Natural killer cell (primary cell): ENCODE measurements around the gene MED13. TPM values are rescaled to one million over a fixed set of nuclear protein-coding genes. Genes with fewer than 3 reads are reported as not detected.

Experiments
- ATAC-seq, 3 donors: fragments of 150-1000 bp in 2 of 3; fragments of 200-7000 bp in 1 of 3; cut with Tn5 transposase; 1 replicate in 1 of 3; 2 replicates in 2 of 3; pipeline ENCODE4 v1.10.0; 2021; ENCODE audit warnings: mild to moderate bottlenecking in 2 of 3, moderate library complexity in 2 of 3
- DNase-seq, 2 donors: peaks; one replicate each; pipeline versions ENCODE4 v3.0.0 to v3.0.0-alpha.2; 2013 to 2021; ENCODE audit warnings: mixed read lengths in 1 of 2
- H3K27ac ChIP-seq: one replicate; pipeline ENCODE4 v1.5.1; 2013; ENCODE audit warnings: mild to moderate bottlenecking, low read length
- H3K27me3 ChIP-seq: one replicate; pipeline ENCODE4 v1.6.1; 2013; ENCODE audit warnings: low read length; ENCODE audit not compliant: control insufficient read depth, insufficient read depth
- H3K36me3 ChIP-seq: one replicate; pipeline ENCODE4 v1.6.1; 2013; ENCODE audit warnings: low read length; ENCODE audit not compliant: control insufficient read depth, insufficient read depth
- H3K4me1 ChIP-seq: one replicate; pipeline ENCODE4 v1.6.1; 2013; ENCODE audit warnings: low read length; ENCODE audit not compliant: control insufficient read depth, insufficient read depth
- H3K4me3 ChIP-seq: one replicate; pipeline ENCODE4 v1.5.1; 2013; ENCODE audit warnings: low read length
- H3K9me3 ChIP-seq: one replicate; pipeline ENCODE4 v1.6.1; 2013; ENCODE audit warnings: low read length; ENCODE audit not compliant: control insufficient read depth, insufficient read depth
- H3K27ac Mint-ChIP-seq, 2 donors: one replicate each; pipeline ENCODE4 v1.8.0; 2022; ENCODE audit warnings: mild to moderate bottlenecking in 2 of 2, mixed read lengths in 2 of 2, moderate library complexity in 1 of 2
- H3K27me3 Mint-ChIP-seq, 2 donors: one replicate each; pipeline ENCODE4 v1.8.0; 2022; ENCODE audit warnings: low read depth in 2 of 2, mixed read lengths in 2 of 2
- H3K36me3 Mint-ChIP-seq: one replicate; pipeline ENCODE4 v1.8.0; 2022; ENCODE audit warnings: mixed read lengths
- H3K4me1 Mint-ChIP-seq, 2 donors: one replicate each; pipeline ENCODE4 v1.8.0; 2022; ENCODE audit warnings: mixed read lengths in 2 of 2
- H3K4me3 Mint-ChIP-seq: one replicate; pipeline ENCODE4 v1.8.0; 2022; ENCODE audit warnings: mild to moderate bottlenecking, moderate library complexity, mixed read lengths
- H3K9me3 Mint-ChIP-seq, 2 donors: one replicate each; pipeline ENCODE4 v1.8.0; 2022; ENCODE audit warnings: mixed read lengths in 2 of 2
- CTCF ChIP-seq: fragments of 200-600 bp; IDR thresholded peaks from one replicate; pipeline ENCODE4 v1.8.0; 2022; ENCODE audit warnings: antibody characterized with exemption
- WGBS: methylation state at CpG from one replicate; pipeline ENCODE4 v1.1.7; 2013; ENCODE audit warnings: missing lambda C conversion rate; ENCODE audit not compliant: insufficient coverage; 5-methylcytosine and 5-hydroxymethylcytosine counted together
- intact Hi-C: fragments of 100-400 bp; cut with micrococcal nuclease; formaldehyde crosslinking; loops from one replicate; pipeline ENCODE4 v1.14.2; 2022
- total RNA-seq, 4 donors: library from RNA; stranded (reverse); fragments of 120-200 nt in 1 of 4; gene quantifications; one replicate each; pipeline versions ENCODE4 v1.2.3 to v1.2.4, GENCODE V29; 2013 to 2022

The MED13 gene
- total RNA-seq, 3 donors from 2014 or later (not counting 1 experiment from before 2014, with no cell fraction given) = 107 to 122 (median 116) TPM

DNA sequence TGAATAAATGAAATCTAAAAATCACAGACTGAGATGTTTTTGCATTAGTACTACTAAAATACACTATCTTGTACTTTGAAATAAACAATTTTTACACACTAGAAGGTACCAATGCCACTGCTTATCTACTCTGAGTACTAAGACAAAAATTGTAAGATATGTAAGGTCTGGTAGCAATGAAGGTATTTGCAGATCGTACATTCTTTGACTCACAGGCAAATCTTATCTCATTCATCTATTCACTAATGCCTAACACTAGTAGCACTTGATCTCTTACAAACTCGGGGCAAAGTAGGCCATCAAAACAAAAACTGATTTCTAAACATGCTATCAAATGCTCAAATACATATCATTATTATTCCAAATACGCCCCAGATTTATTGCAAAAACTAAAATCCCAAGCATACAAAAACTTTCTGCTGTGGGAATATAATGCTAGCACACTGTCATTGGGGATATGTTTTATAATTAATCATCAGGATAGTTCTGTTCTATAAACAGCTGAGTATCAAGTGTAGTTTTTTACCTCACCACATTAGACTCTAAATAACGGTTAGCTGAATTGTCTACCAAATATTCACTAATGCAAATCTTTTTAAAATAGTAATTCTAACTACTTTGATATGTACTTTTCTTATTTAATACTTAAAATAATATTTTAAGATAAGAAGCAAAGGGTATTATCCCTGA, 68.0 kb downstream of the MED13 start:
- Histone ChIP-seq H3K27ac (no peak overlapping the region), H3K36me3 (peaks cover 23% of the 10 kb centered on the region), H3K4me3 (no peak overlapping the region), H3K4me1 (no peaks in the 10 kb centered on the region), H3K27me3 (no peaks in the 10 kb centered on the region), H3K9me3 (no peaks in the 10 kb centered on the region)
- Mint-ChIP-seq H3K36me3 (no peaks in the 10 kb centered on the region), H3K4me1 (peaks cover 21 to 31% of the 10 kb centered on the region in 2 donors), H3K9me3 (no peaks in the 10 kb centered on the region), H3K27ac (no peak overlapping the region), H3K27me3 (no peaks in the 10 kb centered on the region), H3K4me3 (no peak overlapping the region)
- 93% methylated on average over 2 of the region's 4 CpGs for WGBS
- no peak for TF ChIP-seq CTCF
- intact Hi-C loops = no loop called here
- no peak for ATAC-seq
- DNase-seq = no peak

GRCh38 chr17:61989509-61989908, 75.6 kb downstream of the MED13 start:
- no peak overlapping the region for H3K27ac Mint-ChIP-seq
- peaks cover 0 to 8% of the 10 kb centered on the region in 2 donors for H3K4me1 Mint-ChIP-seq
- intact Hi-C loops = no loop called here
- no peaks in the 10 kb centered on the region for H3K27me3 Mint-ChIP-seq
- H3K9me3 ChIP-seq = no peaks in the 10 kb centered on the region
- H3K4me3 Mint-ChIP-seq = no peak overlapping the region
- no peak for DNase-seq
- no peaks in the 10 kb centered on the region for H3K4me1 ChIP-seq
- no peak overlapping the region for H3K4me3 ChIP-seq
- no peaks in the 10 kb centered on the region for H3K9me3 Mint-ChIP-seq
- ATAC-seq = no peak
- H3K27me3 ChIP-seq = no peaks in the 10 kb centered on the region
- no peak for TF ChIP-seq CTCF
- H3K36me3 ChIP-seq = peaks cover 62% of the 10 kb centered on the region
- no peak overlapping the region for H3K27ac ChIP-seq
- peaks cover 7% of the 10 kb centered on the region for H3K36me3 Mint-ChIP-seq
- WGBS = over 99% methylated on average over 3 of the region's 3 CpGs

GRCh38 chr17:61986898-61987297, 78.2 kb downstream of the MED13 start:
- WGBS = 97% methylated on average over 5 of the region's 5 CpGs
- ATAC-seq (no peak), DNase-seq (no peak)
- intact Hi-C loops = no loop called here
- Histone ChIP-seq H3K9me3 (no peaks in the 10 kb centered on the region), H3K4me3 (no peak overlapping the region), H3K27me3 (no peaks in the 10 kb centered on the region), H3K36me3 (peaks cover 73% of the 10 kb centered on the region), H3K27ac (no peak overlapping the region), H3K4me1 (no peaks in the 10 kb centered on the region)
- H3K9me3 Mint-ChIP-seq = no peaks in the 10 kb centered on the region
- H3K36me3 Mint-ChIP-seq = peaks cover 7% of the 10 kb centered on the region
- no peaks in the 10 kb centered on the region for H3K27me3 Mint-ChIP-seq
- no peak overlapping the region for H3K4me3 Mint-ChIP-seq
- no peaks in the 10 kb centered on the region for H3K4me1 Mint-ChIP-seq
- H3K27ac Mint-ChIP-seq = no peak overlapping the region
- no peak for TF ChIP-seq CTCF

DNA sequence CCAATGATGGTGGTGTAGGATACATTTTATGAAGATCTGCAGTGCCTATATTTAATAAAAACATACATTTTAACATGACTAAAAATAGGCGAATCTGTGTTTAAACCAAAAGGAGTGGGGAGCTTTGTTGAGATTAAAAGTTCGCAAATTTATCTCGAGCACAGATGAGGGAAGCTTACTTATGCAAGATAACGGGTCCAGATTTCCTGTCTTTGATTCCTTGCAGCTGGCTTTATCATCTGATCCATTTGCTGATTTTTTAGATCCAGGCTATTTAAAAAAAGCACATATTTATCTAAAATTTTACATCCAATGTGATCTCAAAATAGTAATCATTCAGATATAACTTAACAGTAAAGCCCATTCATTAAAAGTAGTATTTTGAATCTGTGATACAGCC, 80.3 kb downstream of the MED13 start:
- H3K27ac Mint-ChIP-seq = no peak overlapping the region
- no peak overlapping the region for H3K4me3 ChIP-seq
- peaks cover 7% of the 10 kb centered on the region for H3K36me3 Mint-ChIP-seq

More for the DNA sequence above, 80.3 kb downstream of the MED13 start:
- H3K27ac ChIP-seq = no peak overlapping the region
- no peak for TF ChIP-seq CTCF
- 81% methylated on average over 4 of the region's 4 CpGs for WGBS
- no peaks in the 10 kb centered on the region for H3K27me3 Mint-ChIP-seq
- H3K36me3 ChIP-seq = peaks cover 73% of the 10 kb centered on the region
- no peak for DNase-seq
- H3K9me3 Mint-ChIP-seq = no peaks in the 10 kb centered on the region
- no peaks in the 10 kb centered on the region for H3K27me3 ChIP-seq
- no peaks in the 10 kb centered on the region for H3K4me1 ChIP-seq
- intact Hi-C loops = no loop called here
- H3K4me3 Mint-ChIP-seq = no peak overlapping the region
- H3K4me1 Mint-ChIP-seq = peaks cover 7 to 13% of the 10 kb centered on the region in 2 donors
- no peak for ATAC-seq
- H3K9me3 ChIP-seq = no peaks in the 10 kb centered on the region
